CD4-positive, alpha-beta memory T cell (primary cell): ENCODE measurements around the gene ZNF473. TPM values are rescaled to one million over a fixed set of nuclear protein-coding genes. Genes with fewer than 3 reads are reported as not detected.

Source experiments
- CTCF ChIA-PET: fragments of 350-600 bp; sonication (Branson Sonifier 250); formaldehyde crosslinking; loops from one replicate; lab custom pipeline; 2021; ENCODE audit warnings: inconsistent platforms; ENCODE audit not compliant: partially characterized antibody; lab: Charles Lee
- POLR2A ChIA-PET: fragments of 350-600 bp; sonication (Branson Sonifier 250); formaldehyde crosslinking; loops from one replicate; lab custom pipeline; 2021; ENCODE audit not compliant: partially characterized antibody; lab: Charles Lee
- DNase-seq, 5 donors: peaks; one replicate each; pipeline versions ENCODE4 v3.0.0 to v3.0.0-alpha.2; 2020 to 2022; ENCODE audit warnings: mixed read lengths in 1 of 5
- H3K27ac ChIP-seq: one replicate; pipeline ENCODE4 v1.7.0; 2013; ENCODE audit warnings: low read depth, low read length
- H3K27me3 ChIP-seq: 2 replicates; pipeline ENCODE4 v1.7.0; 2013; ENCODE audit warnings: mild to moderate bottlenecking, low read length, moderate library complexity; ENCODE audit not compliant: insufficient read depth
- H3K36me3 ChIP-seq: 2 replicates; pipeline ENCODE4 v1.7.0; 2013; ENCODE audit warnings: mild to moderate bottlenecking, low read length, moderate library complexity; ENCODE audit not compliant: insufficient read depth
- H3K4me1 ChIP-seq: 2 replicates; pipeline ENCODE4 v1.7.0; 2013; ENCODE audit warnings: mild to moderate bottlenecking, low read length, moderate library complexity; ENCODE audit not compliant: insufficient read depth
- H3K4me3 ChIP-seq, 2 donors: one replicate each; pipeline ENCODE4 v1.7.0; 2013; ENCODE audit warnings: low read length in 2 of 2, mild to moderate bottlenecking in 1 of 2
- H3K9me3 ChIP-seq, 2 donors: one replicate each; pipeline ENCODE4 v1.7.0; 2013; ENCODE audit warnings: low read length in 2 of 2, control low read depth in 1 of 2; ENCODE audit not compliant: control insufficient read depth in 1 of 2
- H3K27ac Mint-ChIP-seq, 7 donors: one replicate each; pipeline ENCODE4 v1.8.0; 2020 to 2021; ENCODE audit warnings: mixed read lengths in 7 of 7, mild to moderate bottlenecking in 6 of 7, inconsistent platforms in 3 of 7, moderate library complexity in 3 of 7
- H3K27me3 Mint-ChIP-seq, 2 donors: one replicate each; pipeline ENCODE4 v1.8.0; 2020 to 2021; ENCODE audit warnings: mixed read lengths in 2 of 2
- H3K36me3 Mint-ChIP-seq, 2 donors: one replicate each; pipeline ENCODE4 v1.8.0; 2020 to 2021; ENCODE audit warnings: mixed read lengths in 2 of 2, inconsistent platforms in 1 of 2, mild to moderate bottlenecking in 1 of 2
- H3K4me1 Mint-ChIP-seq, 4 donors: one replicate each; pipeline ENCODE4 v1.8.0; 2020 to 2021; ENCODE audit warnings: mixed read lengths in 4 of 4, mild to moderate bottlenecking in 1 of 4
- H3K4me3 Mint-ChIP-seq, 8 donors: one replicate each; pipeline ENCODE4 v1.8.0; 2020 to 2021; ENCODE audit warnings: mixed read lengths in 8 of 8, mild to moderate bottlenecking in 7 of 8, moderate library complexity in 6 of 8, inconsistent platforms in 3 of 8
- H3K9me3 Mint-ChIP-seq, 8 donors: one replicate each; pipeline ENCODE4 v1.8.0; 2020 to 2021; ENCODE audit warnings: mixed read lengths in 8 of 8, mild to moderate bottlenecking in 5 of 8, inconsistent platforms in 3 of 8, moderate library complexity in 1 of 8
- intact Hi-C: fragments of 100-400 bp; cut with micrococcal nuclease; formaldehyde crosslinking; loops from one replicate; pipeline ENCODE4 v1.15.1; 2023
- polyA plus RNA-seq, 2 donors: library from polyadenylated mRNA; unstranded; fragments of 300-500 nt; fragmentation: Illumina TruSeq; gene quantifications; one replicate each; pipeline ENCODE4 v1.2.3, GENCODE V29; 2021
- total RNA-seq, 2 experiments: library from RNA; stranded (reverse); gene quantifications; one replicate each; pipeline ENCODE4 v1.2.3, GENCODE V29; 2021

ZNF473 gene
- total and polyA plus RNA-seq, 4 experiments from 2014 or later, result 2.0 to 9.0 (median 6.9) TPM

GRCh38 chr19:49988433-49988832, 37.4 kb upstream of the ZNF473 start:
- Histone ChIP-seq H3K9me3 (no peaks in the 10 kb centered on the region), H3K4me1 (no peaks in the 10 kb centered on the region), H3K4me3 (no peak overlapping the region), H3K36me3 (peaks cover 65% of the 10 kb centered on the region), H3K27ac (no peak overlapping the region), H3K27me3 (no peaks in the 10 kb centered on the region)
- peaks cover 43 to 76% of the 10 kb centered on the region in 2 donors for H3K36me3 Mint-ChIP-seq
- H3K27me3 Mint-ChIP-seq, result no peaks in the 10 kb centered on the region
- intact Hi-C loops, result no loop called here
- H3K4me1 Mint-ChIP-seq, result peaks cover 0 to 10% (median 4%) of the 10 kb centered on the region in 4 donors
- peak overlapping the region in 2 of 7 donors; percentile 22 to 30 for H3K27ac Mint-ChIP-seq
- ChIA-PET CTCF (interaction anchor here (6.1 kb wide), 1 partner anchor 51 kb away, joined by 37 read pairs; no protein-coding TSS in a partner anchor), POLR2A (no interaction called here)
- no peak overlapping the region for H3K4me3 Mint-ChIP-seq
- peaks cover 0 to 2% (median 0%) of the 10 kb centered on the region in 8 donors for H3K9me3 Mint-ChIP-seq
- DNase-seq, result no peak

- Histone ChIP-seq H3K4me1 (no peaks in the 10 kb centered on the region), H3K4me3 (no peak overlapping the region), H3K9me3 (no peaks in the 10 kb centered on the region), H3K36me3 (peaks cover 76% of the 10 kb centered on the region), H3K27ac (no peak overlapping the region), H3K27me3 (no peaks in the 10 kb centered on the region)
- no peaks in the 10 kb centered on the region for H3K27me3 Mint-ChIP-seq
- H3K36me3 Mint-ChIP-seq, result peaks cover 49 to 78% of the 10 kb centered on the region in 2 donors
- peak overlapping the region in 1 of 7 donors; percentile 80 for H3K27ac Mint-ChIP-seq
- POLR2A ChIA-PET, result no interaction called here
- no peaks in the 10 kb centered on the region for H3K9me3 Mint-ChIP-seq
- DNase-seq, result peak in 3 of 5 donors; percentile 6 to 17 (median 13)
- CTCF ChIA-PET, result interaction anchor here (1.3 kb wide), 1 partner anchor 60 kb away, joined by 4 read pairs; no protein-coding TSS in a partner anchor
- H3K4me3 Mint-ChIP-seq, result no peak overlapping the region
- intact Hi-C loops, result no loop called here
- peaks cover 0 to 3% (median 2%) of the 10 kb centered on the region in 4 donors for H3K4me1 Mint-ChIP-seq
These were observed 28.1 kb upstream of the ZNF473 start for GRCh38 chr19:49997709-49998108.

- Mint-ChIP-seq H3K36me3 (peaks cover 40 to 78% of the 10 kb centered on the region in 2 donors), H3K9me3 (no peaks in the 10 kb centered on the region), H3K4me1 (peaks cover 6 to 8% (median 7%) of the 10 kb centered on the region in 4 donors), H3K27ac (no peak overlapping the region), H3K27me3 (no peaks in the 10 kb centered on the region), H3K4me3 (no peak overlapping the region)
- Histone ChIP-seq H3K9me3 (no peaks in the 10 kb centered on the region), H3K36me3 (peaks cover 73% of the 10 kb centered on the region), H3K27ac (no peak overlapping the region), H3K27me3 (no peaks in the 10 kb centered on the region), H3K4me3 (no peak overlapping the region), H3K4me1 (peaks cover 9% of the 10 kb centered on the region)
- ChIA-PET POLR2A (no interaction called here), CTCF (no interaction called here)
- intact Hi-C loops, result no loop called here
- DNase-seq, result no peak
These were observed 26.3 kb upstream of the ZNF473 start for GRCh38 chr19:49999371-50000010.

- intact Hi-C loops, result no loop called here
- CTCF ChIA-PET, result no interaction called here
- Histone ChIP-seq H3K4me3 (no peak overlapping the region), H3K27me3 (no peaks in the 10 kb centered on the region), H3K9me3 (no peaks in the 10 kb centered on the region), H3K27ac (no peak overlapping the region), H3K36me3 (peaks cover 70% of the 10 kb centered on the region), H3K4me1 (peaks cover 12% of the 10 kb centered on the region)
- Mint-ChIP-seq H3K4me3 (no peak overlapping the region), H3K27ac (no peak overlapping the region), H3K36me3 (peaks cover 34 to 76% of the 10 kb centered on the region in 2 donors), H3K4me1 (peaks cover 10 to 14% (median 11%) of the 10 kb centered on the region in 4 donors), H3K27me3 (no peaks in the 10 kb centered on the region), H3K9me3 (no peaks in the 10 kb centered on the region)
- DNase-seq, result no peak
- POLR2A ChIA-PET, result no interaction called here
These were observed 25.6 kb upstream of the ZNF473 start for GRCh38 chr19:50000038-50000840.

GRCh38 chr19:50000841-50001557, 24.8 kb upstream of the ZNF473 start:
- Mint-ChIP-seq H3K4me3 (no peak overlapping the region), H3K9me3 (no peaks in the 10 kb centered on the region), H3K36me3 (peaks cover 37 to 77% of the 10 kb centered on the region in 2 donors), H3K27ac (no peak overlapping the region), H3K27me3 (no peaks in the 10 kb centered on the region), H3K4me1 (peaks cover 10 to 14% (median 12%) of the 10 kb centered on the region in 4 donors)
- no peak for DNase-seq
- Histone ChIP-seq H3K27ac (no peak overlapping the region), H3K9me3 (no peaks in the 10 kb centered on the region), H3K4me3 (no peak overlapping the region), H3K4me1 (peaks cover 17% of the 10 kb centered on the region), H3K27me3 (no peaks in the 10 kb centered on the region), H3K36me3 (peaks cover 71% of the 10 kb centered on the region)
- intact Hi-C loops, result no loop called here
- ChIA-PET POLR2A (no interaction called here), CTCF (interaction anchor here (1.5 kb wide), 1 partner anchor 17 kb away, joined by 4 read pairs; no protein-coding TSS in a partner anchor)

GRCh38 chr19:50001775-50002174, 24.0 kb upstream of the ZNF473 start:
- Mint-ChIP-seq H3K27ac (no peak overlapping the region), H3K4me3 (no peak overlapping the region), H3K27me3 (no peaks in the 10 kb centered on the region), H3K9me3 (no peaks in the 10 kb centered on the region), H3K36me3 (peaks cover 36 to 76% of the 10 kb centered on the region in 2 donors), H3K4me1 (peaks cover 10 to 15% (median 12%) of the 10 kb centered on the region in 4 donors)
- no peaks in the 10 kb centered on the region for H3K27me3 ChIP-seq
- no peak for DNase-seq
- H3K27ac ChIP-seq, result no peak overlapping the region
- peaks cover 17% of the 10 kb centered on the region for H3K4me1 ChIP-seq
- H3K36me3 ChIP-seq, result peaks cover 73% of the 10 kb centered on the region
- intact Hi-C loops, result no loop called here
- POLR2A ChIA-PET, result no interaction called here
- CTCF ChIA-PET, result interaction anchor here (1.1 to 2.0 kb wide), 3 partner anchors 9 to 18 kb away, joined by 4 to 5 read pairs (median 4); no protein-coding TSS in a partner anchor
- no peak overlapping the region for H3K4me3 ChIP-seq
- H3K9me3 ChIP-seq, result no peaks in the 10 kb centered on the region
